ENCODE results near the gene ASMTL.
A peak's percentile ranks its signal among the peaks of the same experiment; 100 is the strongest.

The ASMTL gene

DNA sequence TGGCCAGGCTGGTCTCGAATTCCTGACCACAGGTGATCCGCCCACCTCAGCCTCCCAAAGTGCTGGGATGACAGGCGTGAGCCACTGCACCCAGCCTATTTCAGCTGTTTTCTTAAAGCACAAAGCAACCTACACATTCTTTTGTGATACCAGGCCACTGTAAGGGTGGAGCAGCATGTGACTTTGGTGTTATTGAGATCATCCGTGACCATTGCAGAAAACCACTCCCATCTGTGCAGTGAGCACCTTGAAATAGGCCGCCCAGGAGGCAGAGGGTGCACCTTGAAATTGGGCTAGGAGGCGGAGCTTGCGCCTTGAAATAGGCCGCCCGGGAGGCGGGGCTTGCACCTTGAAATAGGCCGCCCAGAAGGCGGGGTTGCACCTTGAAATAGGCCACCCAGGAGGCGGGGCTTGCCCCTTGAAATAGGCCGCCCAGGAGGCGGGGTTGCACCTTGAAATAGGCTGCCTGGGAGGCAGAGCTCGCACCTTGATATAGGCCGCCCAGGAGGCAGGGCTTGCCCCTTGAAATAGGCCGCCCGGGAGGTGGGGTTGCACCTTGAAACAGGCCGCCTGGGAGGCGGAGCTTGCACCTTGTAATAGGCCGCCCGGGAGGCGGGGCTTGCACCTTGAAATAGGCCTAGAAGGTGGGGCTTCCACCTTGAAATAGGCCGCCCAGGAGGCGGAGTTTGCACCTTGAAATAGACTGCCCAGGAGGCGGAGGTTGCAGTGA is 51.8 kb downstream of the ASMTL start:
- peak; percentile 28 for DNase-seq

DNA sequence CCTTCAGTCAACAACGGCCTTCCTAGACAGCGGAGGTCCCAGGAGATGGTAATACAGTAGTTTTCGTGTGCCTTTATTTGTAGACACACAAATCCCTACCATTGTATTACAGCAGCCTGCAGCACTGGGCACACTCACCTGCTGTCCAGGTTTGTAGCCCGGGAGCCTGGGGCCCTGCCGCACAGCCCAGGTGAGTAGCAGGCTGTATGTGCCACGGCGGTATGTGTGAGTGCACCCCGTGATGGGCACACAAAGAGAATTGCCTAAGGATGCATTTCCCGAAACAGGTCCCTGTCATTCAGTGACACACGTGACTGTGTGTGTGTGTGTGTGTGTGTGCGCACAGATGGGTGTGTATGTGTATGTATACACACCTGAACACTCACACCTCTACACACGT is 52.7 kb downstream of the ASMTL start:
- DNase-seq: no peak

DNA sequence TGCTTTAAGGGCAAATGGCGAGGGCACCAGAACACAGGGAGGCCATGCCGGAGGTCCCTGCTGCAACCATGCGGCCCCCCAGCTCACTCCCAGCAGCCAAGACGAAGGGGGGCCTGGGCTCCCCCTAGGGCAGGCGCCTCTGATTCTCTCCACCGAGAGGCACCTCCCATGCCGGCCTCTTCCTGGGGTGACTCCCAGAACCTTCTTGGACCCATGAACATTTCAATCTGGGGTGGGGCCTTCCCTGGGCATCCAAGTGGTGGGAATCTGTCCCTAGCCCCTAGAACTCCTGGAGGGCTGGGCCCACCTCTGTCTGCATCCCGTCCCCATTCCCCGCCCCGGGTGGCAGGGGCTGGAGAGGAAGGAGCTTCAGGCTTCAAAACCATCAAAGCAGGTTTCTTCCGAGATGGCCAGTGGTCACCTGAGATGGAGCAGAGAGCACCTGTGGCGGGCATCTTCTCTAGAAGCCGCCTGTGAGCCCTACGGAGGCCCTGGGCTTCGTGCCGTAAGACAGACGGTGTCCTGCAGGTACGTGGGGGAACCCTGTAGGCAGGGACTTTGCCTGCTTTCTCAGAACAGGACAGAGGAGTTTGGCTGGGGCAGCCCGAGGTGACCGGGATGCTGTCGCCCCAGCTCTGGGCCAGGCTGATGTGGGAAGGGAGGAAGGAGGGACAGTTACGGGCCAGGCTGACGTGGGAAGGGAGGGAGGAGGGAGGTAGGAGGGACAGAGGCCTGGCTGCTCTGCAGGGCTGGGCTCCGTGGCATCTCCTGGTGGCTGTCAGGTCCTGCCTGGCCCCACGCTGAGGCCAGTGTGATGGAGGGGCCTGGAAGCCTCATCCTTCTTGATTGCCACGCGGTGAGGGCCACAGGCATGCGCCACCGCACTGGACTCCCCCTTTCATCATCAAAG is 54.0 kb downstream of the ASMTL start:
- no peak for DNase-seq

DNA sequence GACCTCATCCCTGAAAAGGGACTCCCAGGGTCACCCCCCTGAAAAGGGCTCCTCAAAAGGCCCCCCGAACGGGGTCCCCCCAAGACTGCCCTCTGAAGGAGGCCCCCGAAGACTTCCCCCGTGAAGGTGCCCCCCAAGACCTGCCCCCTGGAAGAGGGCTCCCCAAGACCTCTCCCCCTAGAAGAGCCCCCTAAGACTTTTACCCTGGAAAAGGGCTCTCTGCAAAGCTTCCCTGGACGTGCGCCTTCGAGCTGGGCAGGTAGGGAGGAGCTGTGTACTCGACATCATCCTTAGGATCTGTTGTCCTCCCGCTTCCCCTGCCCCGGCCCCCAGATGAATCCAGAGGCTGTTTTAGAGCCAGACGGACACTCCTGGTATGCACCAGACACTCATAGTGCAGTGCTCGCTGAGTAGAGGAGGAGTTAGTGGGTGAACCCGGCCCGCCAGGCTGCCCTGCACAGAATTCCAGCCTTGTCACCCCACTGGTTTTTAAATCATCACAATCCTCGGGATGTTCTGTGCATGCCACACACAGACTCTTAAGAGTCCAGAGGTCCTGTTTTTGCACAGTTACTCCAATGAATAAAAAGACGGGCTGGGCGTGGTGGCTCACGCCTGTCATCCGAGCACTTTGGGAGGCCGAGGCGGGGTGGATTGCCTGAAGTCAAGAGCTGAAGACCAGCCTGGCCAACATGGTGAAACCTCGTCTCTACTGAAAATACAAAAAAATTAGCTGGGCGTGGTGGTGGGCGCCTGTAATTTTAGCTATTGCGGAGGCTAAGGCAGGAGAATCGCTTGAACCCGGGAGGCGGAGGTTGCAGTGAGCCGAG is 55.1 kb downstream of the ASMTL start:
- DNase-seq: no peak

DNA sequence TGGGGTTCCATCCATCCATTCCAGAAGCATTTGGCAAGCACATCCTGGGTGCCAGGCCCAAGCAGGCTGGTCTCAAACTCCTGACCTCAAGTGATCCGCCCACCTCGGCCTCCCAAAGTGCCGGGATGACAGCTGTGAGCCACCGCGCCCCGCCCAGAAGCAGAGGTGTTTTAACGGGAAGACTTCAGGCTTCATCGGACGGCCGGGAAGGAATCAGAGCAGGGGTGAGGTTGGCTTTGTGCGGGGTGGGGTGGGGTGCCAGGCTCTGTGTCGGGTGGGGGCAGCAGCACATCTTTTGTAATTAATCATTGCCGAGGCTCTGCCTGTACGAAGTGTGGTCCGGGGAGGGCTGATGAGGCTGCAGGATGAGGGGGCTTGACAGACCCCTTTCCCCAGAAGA is 55.7 kb downstream of the ASMTL start:
- no peak for DNase-seq

DNA sequence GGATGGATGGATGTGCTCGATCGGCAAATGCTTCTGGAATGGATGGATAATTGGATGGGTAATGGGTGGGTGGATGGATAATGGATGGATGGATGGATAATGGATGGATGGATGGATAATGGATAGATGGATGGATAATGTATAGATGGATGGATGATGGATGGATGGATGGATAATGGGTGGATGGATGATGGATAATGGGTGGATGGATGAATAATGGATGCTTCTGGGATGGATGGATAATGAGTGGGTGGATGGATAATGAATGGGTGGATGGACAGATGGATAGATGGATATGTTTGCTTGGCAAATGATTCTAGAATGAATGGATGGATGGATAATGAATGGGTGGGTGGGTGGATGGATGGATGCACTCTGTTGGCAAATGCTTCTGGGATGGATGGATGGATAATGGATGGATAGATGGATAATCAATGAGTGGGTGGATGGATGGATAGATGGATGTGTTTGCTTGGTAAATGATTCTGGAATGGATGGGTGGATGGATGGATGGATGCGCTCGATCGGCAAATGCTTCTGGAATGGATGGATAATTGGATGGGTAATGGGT is 57.0 kb downstream of the ASMTL start:
- no peak for DNase-seq

DNA sequence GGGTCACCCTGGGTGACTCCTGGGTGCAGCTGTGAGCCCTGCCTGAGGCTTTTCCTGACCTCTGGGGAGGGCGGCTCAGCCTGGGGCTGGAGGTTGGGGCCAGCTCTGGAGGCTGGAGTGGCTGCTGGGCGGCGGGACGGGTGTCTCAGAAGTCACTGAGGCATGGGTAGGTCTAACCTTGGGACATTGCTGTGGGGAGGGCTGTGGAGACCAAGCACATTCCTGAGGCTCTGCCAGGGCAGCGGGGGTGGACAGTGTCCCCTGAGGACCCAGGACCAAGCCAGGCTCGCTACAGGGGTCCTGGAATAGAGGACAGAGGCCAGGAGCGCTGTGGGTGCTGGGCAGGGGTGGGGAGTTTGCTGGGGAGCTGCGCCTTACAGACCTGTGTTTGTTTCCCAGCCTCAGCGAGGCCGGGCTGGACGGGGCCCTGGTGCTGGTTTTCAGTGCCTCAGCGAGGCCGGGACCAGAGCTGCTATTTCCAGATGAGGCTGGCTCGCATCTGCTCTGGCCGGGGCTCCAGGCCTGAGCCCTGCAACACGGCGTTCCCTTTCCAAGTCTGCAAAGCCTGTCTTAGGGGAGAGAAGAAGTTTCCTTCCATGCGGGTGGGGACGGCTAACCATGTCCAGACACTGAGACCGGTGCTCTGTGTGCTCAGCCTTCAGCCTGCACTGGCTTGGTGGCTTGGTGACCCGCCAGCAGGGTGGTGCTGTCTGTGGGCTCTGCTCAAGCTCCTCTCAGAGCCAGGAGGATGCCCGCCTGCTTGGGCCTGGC is 57.8 kb downstream of the ASMTL start:
- no peak for DNase-seq

DNA sequence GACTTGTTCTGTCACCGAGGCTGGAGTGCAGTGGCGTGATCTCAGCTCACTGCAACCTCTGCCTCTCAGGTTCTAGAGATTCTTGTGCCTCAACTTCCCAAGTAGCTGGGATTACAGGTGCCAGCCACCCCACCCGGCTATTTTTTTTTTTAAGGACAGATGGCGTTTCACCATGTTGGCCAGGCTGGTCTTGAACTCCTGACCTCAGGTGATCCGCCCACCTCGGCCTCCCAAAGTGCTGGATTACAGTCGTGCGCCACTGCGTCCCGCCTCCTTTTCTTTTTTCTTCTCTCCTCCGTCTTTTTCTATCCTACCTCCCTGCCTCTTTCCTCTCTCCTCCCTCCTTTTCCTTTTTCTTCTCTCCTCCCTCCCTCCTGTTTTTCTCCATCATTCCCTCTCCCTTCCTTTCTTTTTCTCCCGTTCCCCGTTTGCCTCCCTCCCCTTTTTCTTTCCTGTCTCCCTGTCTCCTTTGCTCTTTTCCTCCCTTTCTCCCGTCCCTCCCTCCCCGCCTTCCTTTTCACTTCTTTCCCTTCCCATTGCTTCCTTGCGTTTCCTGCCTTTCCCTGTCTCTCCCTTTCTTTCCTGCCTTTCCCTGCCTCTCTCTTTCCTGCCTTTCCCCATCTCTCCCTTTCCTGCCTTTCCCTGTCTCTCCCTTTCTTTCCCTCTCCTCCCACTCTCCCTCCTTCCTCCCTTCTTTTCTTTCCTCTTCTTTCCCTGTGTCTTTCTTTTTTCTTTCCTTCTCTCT is 58.7 kb downstream of the ASMTL start:
- DNase-seq: no peak

DNA sequence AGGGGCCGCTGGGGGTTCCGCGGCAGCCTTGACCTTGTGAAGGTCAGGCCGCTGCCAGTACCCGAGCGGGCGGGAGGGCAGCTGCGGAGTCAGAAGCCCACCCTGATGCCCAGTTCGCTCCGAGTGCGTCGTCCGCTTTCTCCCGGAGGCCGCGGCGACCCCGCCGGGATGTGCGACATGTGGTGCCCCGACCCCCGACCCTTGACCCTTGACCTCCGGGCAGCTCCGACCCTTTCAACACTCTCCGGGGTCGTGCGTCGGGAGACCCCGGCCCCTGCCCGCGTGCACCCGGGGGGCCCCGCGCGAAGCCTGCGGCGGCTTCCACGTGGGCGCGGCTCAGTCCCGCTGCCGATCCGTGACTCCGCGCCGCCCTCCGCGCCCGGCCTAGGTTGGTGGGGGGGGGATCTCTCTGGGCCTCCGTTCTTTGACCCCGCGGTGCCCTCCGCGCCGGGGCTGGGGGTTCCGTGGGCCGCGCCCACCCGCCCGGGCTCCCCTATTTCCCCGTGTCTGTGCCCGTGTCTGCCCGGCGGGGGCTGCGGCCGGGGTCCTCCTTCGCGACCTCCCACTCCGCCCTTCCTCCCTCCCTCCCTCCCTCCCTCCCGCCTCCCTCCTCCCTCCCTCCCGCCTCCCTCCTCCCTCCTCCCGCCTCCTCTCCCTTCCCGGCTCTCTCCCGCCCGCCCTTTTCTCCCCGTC is 60.2 kb downstream of the ASMTL start:
- peak; percentile 73 for DNase-seq

DNA sequence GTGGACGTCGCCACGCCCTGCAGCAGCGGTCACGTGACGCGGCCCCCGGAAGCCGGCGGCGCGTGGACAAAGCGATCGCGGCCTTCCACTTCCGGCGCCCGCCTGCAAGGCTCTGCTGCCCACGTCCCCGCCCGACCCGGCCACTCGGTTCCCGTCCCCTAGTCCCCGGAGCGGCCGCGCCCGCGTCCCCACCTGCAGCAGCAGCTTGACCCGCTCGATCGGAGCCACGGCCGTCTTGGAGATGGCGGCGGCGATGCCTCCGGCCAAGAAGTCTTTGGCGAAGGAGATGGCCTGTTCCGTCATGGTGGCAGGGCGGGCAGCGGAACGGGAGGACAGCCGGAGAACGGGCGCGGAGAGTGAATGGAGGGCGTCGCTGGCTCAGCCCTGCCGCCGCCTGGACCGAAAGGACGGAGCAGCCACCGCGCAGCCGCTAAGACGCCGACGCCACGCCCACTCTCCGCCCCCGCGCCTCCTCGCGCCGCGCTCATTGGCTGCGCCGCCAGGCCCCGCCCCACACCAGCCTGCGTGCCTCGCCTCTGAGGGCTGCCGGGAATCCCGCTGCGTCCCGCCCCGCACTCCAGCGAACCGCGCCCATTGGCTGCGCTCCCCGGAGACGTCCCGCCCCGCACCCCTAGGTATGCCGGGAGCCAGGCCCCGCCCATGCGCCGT is 60.9 kb downstream of the ASMTL start, which contains the start of gene SLC25A6:
Gene SLC25A6, minus strand, starts transcription at position 407 of the 669 bp plus-strand sequence. Its CDS starts 104 bp downstream, at position 303.
- peak; percentile 100 for DNase-seq

DNA sequence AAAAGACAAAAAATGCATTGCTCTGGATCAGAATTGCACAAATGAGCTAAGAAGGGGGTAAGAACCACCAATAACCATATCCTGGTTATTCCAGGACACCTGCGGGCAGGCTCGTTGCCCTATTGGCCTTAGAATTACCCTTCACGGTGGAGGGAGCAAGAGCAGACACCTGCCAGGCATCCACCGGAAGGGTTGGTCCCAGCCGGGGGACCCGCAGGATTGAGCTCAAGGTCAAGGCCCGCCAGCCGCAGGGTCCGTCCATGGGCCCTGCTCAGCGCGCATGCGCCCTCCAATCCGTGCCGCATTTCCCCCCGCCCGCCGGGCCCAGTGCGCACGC is 61.4 kb downstream of the ASMTL start:
- no peak for DNase-seq

DNA sequence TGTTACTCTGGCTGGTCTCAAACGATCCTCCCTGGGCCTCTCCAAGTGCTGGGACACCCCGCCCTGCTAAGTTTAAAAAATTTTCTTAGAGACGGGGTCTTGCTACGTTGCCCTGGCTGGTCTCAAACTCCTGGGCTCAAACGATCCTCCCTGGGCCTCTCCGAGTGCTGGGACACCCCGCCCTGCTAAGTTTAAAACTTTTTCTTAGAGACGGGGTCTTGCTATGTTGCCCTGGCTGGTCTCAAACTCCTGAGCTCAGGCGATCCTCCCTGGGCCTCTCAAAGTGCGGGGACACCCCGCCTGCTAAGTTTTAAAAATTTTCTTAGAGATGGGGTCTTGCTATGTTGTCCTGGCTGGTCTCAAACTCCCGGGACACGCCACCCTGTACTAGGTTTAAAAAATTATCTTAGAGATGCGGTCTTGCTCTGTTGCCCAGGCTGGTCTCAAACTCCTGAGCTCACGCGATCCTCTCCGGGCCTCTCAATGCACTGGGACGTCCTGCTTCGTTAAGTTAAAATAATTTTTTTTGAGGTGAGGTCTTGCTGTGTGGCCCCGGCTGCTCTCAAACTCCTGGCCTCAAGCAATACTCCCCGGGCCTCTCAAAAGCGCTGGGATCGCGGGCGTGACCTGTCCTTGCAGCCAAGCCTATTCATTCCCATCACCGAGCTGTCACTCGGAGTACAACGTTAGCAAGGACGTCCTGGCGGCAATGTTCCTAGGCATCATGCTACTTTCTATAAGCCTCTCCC is 61.9 kb downstream of the ASMTL start:
- peak; percentile 20 for DNase-seq

DNA sequence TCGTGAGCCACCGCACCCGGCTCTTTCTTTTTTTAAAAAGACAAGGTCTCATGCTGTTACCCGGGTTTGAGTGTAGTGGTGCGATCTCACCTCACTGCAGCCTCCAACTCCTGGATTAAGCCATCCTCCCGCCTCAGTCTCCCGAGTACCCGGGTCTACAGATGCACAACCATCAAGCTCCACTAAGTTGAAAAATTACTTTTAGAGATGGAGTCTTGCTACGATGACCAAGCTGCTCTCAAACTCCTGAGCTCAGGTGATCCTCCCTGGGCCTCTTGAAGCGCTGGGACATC is 62.8 kb downstream of the ASMTL start:
- no peak for DNase-seq

DNA sequence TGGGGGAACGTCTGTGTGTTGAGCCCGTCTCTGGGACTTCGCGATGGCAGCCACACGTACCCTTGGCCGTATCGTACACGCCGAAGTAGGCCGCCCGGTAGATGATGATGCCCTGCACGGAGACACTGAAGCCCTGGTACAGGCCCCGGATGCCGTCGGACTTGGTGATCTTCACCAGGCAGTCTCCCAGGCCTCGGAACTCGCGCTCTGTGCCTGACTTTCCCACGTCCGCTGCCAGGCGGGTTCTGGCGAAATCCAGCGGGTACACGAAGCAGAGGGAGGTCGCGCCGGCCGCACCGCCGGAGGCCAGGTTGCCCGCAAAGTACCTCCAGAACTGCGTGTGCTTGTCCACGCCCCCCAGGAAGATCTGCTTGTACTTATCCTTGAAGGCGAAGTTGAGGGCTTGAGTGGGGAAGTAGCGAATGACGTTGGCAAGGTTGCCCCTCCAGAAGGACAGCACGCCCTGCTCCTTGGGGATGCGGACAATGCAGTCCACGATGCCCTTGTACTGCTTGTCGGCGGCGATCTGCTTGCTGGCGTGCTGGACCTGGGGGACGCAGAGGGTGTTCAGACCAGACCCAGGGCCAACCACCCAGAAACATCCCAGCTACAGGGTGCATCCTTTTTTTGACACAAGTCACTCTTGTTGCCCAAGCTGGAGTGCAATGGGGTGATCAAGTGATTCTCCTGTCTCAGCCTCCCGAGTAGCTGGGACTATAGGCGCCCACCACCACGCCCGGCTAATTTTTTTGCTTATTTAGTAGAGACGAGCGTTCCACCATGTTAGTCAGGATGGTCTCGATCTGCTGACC is 63.3 kb downstream of the ASMTL start:
- DNase-seq: no peak

DNA sequence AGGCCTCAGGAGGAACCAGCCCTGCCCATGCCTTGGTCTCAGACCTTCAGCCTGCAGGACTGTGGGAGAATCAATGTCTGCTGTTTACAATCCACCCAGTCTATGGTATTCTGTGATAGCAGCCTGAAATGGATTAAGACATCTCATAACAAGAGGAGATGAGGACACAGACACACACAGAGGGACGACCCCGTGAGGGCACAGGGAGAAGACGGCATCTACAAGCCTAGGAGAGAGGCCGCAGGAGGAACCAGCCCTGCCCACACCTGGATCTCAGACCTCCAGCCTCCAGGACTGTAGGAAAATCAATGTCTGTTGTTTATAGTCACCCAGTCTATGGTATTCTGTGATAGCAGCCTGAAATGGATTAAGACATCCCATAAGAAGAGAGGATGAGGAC is 64.1 kb downstream of the ASMTL start:
- no peak for DNase-seq

DNA sequence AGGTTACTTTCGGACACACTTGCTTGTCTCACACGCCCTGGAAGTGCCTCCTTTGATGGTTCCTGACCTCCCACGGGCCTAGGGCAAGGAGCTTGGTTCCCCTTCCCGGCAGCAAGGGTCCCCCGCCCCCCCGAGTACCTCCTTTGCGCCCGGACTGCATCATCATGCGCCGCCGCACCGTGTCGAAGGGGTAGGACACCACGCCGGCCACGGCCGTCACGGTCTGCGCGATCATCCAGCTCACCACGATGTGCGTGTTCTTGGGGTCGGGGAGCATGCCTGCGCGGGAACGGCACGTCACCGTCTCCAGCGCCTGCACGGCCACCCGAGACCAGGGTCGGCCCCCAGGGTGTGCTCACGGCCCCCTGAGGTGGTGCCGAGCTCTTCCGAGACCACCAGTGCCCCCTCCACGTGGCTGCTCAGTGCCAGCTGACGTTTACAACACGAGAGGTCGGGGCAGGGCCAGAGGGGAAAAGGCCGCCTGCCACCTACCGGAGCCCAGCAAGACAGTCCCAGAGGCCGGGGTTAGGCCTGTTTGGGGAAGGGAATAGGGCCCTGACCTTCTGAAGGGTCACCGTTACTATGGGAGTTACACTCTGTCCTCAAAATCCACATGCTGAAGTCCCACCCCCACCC is 65.5 kb downstream of the ASMTL start:
- DNase-seq: peak; percentile 19

DNA sequence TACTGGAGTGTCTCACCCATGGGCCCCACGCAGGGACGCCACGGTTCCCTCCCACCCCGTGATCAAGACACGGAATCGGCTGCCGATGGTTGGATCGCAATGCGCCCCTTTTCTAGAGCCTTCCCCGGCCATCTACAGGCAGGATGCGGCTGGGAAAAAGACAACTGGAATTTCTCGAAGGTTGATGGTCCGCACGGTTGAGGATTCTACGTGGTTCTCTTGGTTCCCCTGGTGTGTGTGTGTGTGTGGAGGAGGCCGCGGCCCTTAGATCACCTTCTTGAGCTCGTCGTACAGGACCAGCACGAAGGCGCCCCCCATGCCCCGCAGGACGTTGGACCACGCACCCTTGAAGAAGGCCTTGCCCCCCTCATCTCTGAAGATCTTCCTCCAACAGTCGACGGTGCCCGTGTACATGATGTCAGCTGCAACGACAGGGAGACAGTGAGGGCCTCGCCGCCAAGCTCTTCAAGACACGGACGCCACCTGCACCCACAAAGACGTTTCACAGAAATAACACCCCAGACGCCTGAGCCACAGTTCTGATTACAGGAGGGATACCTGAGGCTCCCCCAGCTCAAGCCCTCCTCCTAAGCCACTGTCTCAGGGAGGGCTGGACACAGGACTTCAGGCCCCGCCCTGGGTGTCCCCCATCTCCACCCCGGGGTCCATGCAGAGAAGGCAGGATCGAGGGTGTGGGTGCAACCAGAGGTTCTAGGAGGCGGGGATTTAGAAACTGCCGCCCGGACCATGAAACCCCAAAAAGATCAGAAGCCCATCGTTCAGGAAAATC is 66.2 kb downstream of the ASMTL start:
- peak; percentile 5 for DNase-seq
